NCI-H1417 (cell line): ENCODE data around the gene GNPTG.

ENCODE experiments used
- DNase-seq, 3 experiments: peaks; one replicate each; lab custom pipeline; 2025; lab: John Stamatoyannopoulos, UW

Gene GNPTG

GRCh38 chr16:1333854-1334700, 17.7 kb upstream of the GNPTG start:
- peak in 1 of 3 experiments; percentile 37 for DNase-seq

DNA sequence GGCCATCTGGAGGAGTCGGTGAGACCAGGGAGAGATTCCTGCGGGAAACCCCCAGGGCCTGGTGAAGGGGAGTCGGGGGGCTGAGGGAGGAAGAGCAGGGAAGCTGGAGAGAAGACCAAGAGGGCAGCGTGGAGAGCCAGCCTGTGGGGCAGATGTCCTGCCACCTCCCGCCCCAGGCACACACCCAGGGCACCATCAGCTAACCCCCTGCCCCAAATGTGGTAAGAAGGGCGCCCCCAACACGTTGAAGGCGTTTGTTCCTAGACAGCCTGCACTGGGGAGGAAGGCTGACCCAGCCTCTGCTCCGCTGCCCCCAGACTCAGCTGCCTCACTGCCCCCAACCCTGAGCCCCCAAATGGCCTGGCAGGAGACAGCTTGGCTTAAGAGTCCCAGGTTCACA, 17.0 kb upstream of the GNPTG start:
- DNase-seq: no peak

GRCh38 chr16:1335211-1335971, 16.3 kb upstream of the GNPTG start:
- peak in 2 of 3 experiments; percentile 56 to 71 for DNase-seq

GRCh38 chr16:1335996-1336395, 15.7 kb upstream of the GNPTG start:
- peak in 2 of 3 experiments; percentile 59 to 72 for DNase-seq

GRCh38 chr16:1336619-1337018, 15.1 kb upstream of the GNPTG start:
- no peak for DNase-seq

DNA sequence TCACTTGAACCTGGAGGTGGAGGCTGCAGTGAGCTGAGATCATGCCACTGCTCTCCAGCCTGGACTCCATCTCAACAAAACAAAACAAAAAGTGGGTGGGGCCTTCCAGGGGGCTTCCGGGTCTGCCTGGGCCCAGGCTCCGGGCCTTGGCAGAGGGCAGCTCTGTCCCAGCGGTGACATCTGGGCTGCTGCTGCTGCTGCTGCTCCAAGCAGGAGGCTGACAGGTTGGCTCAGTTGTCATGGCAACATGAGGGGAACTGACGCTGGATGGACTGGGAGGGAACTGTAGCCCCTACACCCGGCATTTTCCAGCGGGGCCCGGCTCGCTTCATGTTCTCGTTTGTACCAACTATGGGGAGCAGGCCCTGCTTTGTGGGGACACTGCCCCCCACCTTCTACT, 14.2 kb upstream of the GNPTG start:
- DNase-seq: peak in 1 of 3 experiments; percentile 37

- peak; percentile 35 to 67 (median 41) for DNase-seq
These were observed 13.5 kb upstream of the GNPTG start for GRCh38 chr16:1338119-1338730.

DNA sequence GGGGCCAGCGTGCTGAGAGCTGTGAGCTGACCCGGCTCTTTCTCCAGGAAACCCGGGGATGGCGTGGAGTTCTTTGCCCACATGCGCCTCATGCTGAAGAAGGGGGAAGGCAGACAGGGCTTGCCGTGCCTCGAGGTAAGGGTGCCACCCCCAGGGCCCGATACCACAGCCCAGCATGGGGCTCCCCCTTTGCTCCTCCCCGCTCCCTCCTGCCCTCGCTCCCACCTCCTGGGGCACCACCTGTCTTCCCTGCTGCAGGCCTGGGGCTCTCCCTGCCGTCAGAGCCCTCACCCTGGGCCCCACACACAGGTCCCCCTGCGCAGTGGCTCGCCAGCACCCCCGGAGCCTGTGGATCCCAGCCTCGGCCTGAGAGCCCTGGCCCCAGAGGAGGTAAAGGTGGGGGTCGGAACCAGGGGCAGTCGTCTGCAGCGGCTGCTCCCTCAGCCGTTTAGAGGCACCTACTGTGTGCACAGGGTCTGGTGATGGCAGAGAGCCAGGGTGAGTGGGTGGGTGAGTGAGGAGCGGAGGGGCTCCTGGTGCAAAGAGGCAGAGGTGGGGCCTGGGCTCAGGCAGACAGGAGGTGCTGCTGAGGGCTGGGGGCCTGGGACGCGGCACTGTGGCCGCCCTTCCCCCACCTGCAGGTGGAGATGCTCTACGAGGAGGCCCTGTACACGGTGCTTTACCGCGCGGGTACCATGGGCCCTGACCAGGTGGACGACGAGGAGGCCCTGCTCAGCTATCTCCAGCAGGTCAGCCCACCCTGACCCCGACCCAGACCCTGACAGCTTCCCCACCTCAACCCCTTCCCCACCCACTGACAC, 12.7 kb upstream of the GNPTG start:
- no peak for DNase-seq

DNA sequence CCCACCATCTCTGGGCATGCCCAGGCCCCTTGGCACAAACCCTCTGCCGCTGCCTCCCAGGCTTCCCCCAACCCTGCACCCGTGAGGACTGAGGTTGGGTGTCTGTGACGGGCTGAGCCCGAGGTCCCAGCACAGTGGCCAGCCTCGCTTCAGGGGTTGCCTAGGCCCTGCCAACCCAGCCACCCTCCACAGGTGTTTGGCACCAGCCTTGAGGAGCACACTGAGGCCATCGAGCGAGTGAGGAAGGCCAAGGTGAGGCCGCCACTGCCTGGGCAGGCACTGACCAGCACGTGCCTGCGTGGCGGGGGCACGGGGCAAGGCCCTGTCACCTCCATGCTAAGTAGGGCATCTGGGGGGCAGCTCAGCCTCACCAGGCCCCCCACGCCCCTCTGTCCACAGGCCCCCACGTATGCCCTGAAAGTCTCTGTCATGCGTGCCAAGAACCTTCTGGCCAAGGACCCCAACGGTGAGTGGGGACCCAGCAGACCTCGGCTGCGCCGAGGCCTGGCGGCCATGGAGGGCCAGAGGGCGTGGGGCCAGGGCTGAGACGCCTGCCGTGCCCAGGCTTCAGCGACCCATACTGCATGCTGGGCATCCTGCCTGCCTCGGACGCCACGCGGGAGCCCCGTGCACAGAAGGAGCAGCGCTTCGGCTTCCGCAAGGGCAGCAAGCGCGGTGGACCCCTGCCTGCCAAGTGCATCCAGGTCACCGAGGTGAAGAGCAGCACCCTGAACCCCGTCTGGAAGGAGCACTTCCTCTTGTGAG, 10.8 kb upstream of the GNPTG start:
- no peak for DNase-seq

DNA sequence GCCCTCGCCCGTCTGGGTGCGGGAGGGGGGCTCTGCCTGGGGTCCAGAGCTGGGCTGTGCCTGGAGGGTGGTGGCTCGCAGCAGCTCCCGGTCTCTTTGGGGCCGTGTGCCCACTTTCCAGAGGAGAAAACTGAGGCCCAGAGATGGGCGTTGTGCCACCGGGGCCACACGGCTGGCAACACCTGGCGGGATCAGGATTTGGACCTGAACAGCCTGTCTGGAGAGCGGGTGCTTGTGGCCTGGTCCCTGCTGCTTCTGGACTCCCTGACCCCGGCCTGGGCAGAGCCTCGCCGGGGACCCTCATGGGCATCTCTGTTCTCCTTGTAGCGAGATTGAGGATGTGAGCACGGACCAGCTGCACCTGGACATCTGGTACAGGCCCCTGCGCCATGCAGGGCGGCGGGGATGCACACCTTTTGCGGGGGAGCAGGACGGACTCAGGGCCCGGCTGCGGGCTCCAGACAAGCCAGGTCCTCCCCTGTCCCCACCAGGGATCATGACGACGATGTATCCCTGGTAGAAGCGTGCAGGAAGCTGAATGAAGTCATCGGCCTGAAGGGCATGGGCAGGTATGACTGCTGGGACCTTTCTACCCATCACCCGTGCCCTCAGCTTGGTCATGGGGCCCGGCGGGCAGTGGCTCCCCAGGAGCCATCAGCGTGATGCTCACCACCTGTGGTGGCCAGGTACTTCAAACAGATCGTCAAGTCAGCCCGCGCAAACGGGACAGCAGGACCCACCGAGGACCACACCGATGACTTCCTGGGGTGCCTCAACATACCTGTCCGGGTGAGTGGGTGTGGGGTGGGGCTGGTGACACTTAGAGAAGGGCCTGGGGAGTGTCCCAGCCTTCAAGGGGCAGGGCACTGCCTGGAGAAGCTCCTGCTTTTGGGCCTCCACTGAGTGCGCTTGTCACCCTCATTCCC, 10.0 kb upstream of the GNPTG start:
- DNase-seq: no peak

GRCh38 chr16:1342526-1343427, 9.0 kb upstream of the GNPTG start:
- DNase-seq: peak; percentile 93 to 99 (median 97)

DNA sequence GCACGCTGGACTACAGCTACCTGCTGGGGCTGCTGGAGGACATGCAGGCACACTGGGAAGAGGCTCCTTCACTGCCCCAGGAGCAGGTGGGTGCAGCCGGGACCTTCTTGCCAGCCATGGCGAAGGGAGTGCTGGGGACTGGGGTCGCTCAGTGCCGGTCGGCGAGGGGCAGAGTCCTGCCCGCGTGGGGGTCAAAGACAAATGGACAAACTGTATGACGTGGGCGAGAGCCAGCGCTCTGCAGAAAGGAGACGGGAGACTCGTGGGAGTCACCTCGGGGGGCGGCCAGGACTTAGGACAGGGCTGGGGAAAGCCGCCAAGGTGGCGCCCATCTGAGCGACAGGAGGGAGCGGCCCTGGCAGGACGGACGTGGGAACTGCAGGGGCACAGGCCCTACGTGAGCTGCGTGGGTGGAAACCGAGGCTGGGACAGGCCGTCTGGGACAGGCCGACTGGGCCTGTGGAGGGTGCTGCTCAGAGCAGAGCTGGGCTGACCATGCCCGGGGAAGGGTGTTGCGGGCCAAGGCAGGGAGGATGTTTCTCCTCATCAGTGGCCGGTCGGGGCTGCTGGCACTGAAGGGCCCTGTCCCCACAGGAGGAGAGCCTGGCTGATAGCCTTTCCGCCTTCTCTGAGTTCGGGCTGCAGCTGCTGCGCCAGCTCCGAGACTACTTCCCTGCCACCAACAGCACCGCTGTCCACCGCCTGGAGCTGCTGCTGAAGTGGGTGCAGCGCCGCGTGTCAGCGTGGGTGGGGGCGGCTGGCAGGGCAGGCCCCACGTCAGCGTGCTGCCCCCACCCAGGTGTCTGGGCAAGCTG, 8.1 kb upstream of the GNPTG start:
- no peak for DNase-seq

- DNase-seq: no peak
These were observed 7.2 kb upstream of the GNPTG start for GRCh38 chr16:1344499-1344898.

- DNase-seq: no peak
These were observed 6.6 kb upstream of the GNPTG start for GRCh38 chr16:1345087-1345486.

DNA sequence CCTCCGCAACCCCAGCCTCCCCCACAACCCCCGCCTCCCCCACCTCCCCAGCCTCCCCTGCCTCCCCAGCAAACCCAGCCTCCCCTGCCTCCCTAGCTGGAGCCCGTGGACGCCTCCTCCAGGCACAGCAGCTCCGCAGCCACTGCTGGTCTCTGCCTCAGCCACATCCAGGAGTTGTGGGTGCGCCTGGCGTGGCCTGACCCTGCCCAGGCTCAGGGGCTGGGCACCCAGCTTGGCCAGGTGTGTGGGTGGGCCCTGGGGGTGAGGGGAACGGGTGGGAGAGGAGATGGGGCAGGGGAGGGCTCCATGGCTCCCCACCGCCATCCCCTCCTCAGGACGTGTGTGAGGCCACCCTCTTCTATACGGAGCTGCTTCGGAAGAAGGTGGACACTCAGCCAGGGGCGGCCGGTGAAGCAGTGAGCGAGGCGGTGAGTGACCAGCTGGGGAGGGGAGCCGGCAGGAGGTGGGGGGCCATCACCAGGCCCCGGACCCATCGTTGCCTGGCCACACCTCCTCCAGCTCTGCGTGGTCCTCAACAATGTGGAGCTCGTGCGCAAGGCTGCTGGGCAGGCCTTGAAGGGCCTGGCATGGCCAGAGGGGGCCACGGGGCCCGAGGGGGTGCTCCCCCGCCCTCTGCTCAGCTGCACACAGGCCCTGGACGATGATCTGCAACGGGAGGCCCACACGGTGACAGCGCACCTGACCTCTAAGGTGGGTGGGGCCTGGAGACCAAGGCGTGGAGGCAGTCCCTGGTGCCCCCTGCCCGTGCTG, 5.9 kb upstream of the GNPTG start:
- no peak for DNase-seq

DNA sequence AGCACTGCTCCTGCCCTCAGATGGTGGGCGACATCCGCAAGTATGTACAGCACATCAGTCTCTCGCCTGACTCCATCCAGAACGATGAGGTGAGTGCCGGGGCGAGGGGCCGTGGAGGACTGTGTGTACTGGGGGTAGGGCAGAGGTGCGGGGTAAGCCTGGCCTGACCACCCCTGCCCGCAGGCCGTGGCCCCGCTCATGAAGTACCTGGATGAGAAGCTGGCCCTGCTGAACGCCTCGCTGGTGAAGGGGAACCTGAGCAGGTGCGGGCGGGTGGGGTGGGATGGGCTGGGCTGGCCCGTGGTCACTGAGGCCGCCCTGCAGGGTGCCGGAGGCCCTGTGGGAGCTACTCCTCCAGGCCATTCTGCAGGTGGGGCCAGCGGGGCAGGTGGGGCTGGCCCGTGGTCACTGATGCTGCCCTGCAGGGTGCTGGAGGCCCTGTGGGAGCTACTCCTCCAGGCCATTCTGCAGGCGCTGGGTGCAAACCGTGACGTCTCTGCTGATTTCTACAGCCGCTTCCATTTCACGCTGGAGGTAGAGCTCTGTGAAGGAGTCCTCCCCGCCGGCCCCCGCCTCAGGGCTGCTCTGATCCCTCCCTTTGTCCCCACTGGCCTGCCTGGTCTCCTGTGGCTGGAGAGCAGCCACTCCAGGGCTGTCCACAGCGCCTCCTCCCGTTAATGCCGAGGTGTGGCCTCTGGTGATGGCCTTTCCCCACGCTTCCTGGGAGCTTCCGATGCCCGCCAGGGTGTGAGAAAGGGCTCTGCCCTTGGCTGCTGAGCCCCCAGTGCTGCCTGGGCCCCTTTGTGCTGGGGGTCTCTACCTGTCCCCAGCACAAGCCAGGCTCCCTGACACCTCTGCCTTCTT, 5.1 kb upstream of the GNPTG start:
- DNase-seq: no peak
